NCI-H1694 (cell line): ENCODE results near the gene PDE3A.

Experiments used
- DNase-seq: peaks from one replicate; lab custom pipeline; 2025; lab: John Stamatoyannopoulos, UW

The PDE3A gene

DNA sequence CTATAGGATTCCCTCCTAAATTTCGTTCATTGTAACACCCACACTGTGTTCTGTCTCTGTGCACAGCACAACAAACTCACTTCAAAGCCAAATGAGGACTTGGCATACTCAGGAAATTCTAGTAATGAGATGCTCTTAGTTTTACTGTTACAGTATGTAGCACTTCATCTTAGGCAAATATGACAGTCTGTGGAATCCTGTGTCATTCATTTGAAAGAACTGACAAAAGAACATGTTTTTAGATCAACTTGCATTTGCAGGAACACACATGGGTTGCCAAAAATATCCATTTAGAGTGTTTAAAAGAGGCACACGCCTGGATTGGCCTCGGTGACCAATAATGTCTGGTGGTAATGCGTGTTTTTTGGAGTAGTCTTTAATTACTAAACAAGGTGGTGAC, 56.5 kb downstream of the PDE3A start:
- no peak for DNase-seq

DNA sequence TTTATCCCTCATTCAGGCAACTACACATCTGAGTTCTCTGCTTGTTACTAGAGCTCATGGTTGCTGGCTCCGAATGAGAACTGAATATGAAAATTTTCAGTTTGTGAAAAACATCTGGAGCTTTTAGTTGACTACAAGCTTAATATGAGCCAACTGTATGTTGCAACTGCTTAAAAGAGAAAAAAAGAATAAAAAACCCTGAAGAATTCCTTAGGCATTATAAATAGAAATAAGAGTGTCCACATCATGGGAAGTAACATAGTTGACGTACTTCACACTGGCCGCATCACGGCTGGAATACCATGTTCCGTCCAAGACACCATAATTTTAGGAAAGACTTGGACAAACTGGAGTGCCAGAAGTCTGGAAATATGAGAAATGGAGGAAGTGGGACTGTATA, 57.9 kb downstream of the PDE3A start:
- DNase-seq, result no peak

DNA sequence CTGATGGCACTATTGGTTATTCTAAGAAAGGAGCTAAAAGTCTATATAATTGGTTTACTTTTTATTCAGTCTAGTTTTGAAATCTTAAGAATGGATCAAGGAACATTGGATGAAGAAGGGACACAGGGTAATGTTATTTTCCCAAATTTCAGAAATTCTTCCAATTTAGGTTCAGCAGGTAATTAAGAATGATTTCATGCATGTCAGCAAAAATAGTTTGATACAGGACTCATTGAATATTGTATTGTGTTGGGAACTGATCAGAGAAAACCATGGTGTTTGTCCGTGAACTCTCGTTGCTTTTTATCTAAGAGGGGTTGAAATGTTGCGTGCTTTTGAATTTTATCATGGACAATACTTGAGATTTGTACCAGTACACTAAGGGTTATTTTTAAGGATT, 58.6 kb downstream of the PDE3A start:
- DNase-seq, result no peak

DNA sequence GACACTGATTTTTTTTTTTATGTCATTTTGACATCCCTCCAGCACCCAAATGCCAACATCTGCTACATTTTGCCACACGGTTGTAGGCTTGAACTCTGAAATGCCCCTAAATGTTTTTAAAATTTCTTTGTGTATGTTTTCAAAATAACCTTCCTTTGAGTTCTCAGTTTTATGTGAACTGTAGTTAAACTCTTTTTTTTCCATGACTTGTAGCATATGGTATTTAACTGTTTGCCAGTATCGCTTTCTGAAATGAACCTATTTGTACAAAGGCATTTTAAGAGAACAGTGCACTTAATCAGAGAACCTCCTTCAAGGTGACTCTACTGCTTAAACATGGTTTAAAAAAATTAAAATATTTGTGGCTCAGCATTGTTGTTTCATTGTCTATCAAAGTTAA, 61.5 kb downstream of the PDE3A start:
- DNase-seq, result no peak

DNA sequence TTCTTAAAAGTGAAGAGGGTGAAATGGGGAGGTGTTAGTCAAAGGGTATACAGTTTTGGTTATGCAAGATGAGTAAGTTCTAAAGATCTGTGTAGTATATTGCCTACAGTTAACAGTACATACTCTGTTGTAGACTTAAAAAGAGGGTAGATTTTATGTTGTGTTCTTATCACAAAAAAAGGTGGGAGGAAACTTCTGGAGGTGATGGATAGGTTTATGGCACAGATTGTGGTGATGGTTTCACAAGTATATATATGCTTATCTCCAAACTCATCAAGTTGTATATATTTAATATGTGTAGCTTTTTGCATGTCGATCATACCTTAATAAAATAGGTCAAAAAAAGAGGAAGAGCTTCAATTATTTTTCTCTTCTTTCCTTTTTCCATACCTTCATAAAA, 64.0 kb downstream of the PDE3A start:
- no peak for DNase-seq

DNA sequence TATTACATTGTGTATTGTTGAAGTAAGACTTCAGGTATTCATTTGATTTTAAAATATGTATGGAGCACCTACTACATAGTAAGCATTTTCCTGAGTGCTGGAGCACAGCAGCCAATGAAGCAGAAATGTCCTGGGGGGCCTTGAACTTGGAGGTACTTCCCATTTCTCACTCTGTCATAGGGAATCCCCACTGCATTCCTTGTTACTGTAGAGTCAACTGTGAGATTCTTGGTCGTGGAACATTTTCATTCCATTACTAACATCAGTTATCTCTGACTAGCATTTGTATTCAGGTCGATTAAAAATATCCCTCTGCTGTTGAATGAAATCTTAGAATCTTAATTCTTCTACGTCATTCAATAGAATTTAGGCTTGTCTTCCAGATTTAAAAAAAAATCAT, 66.7 kb downstream of the PDE3A start:
- DNase-seq, result no peak

DNA sequence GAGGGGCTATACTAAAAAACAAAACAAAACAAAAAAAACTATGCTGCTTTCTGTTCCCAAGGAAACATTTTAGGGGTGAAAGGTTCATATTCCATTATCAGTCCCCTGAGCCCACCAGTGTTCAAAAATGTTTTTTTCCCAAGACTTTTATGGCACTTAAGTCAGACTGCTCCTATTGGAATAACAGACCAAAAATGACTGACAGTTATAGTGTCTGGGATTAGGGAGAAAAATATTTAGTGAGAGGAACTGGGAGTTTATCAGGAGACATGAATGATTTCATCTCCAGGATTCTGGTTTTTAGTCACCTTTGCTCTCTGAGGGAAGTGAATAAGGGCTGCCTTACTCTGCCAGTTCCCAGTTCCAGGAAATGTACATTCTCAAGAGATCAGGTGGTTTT, 68.0 kb downstream of the PDE3A start:
- DNase-seq, result no peak

DNA sequence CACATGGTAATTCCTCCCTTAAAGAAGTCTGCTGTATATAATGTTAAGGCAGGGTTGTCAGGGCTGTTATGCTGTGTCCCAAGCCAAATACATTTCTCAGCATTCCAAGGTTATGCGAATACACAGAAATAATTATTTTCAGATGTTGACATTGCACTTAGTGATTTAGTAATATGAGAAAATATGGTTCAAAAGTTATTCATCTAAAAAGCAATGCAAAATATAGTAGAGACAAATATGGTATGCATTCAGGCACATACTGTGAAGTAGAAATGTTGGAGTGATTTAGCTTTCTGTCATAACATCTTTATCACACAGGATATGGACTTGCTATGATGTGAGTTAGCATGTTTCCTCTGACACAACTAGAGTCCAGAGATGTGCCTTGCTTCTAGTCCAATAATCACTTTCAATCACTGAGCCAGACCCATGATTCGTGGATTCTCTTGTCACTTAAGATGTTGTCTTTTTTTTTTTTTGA, 70.0 kb downstream of the PDE3A start:
- no peak for DNase-seq

DNA sequence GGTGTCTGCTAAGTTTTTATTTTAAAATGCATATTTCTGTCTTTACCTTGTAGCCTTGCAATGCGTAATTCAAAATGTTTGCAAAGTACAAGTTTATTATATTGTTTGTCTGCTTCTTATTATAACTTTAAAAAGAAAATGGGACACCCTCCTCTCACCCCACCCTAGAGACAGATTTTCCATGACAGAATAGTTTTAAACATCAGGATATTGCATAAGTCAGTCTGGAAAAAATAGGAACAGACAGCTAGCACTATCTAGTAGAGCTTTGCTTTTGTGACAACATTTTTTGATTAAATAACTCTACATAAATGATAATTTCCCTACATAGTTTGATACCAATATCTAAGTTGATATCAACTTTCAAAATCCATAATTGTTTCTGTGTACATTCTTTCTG, 71.3 kb downstream of the PDE3A start:
- DNase-seq, result no peak

DNA sequence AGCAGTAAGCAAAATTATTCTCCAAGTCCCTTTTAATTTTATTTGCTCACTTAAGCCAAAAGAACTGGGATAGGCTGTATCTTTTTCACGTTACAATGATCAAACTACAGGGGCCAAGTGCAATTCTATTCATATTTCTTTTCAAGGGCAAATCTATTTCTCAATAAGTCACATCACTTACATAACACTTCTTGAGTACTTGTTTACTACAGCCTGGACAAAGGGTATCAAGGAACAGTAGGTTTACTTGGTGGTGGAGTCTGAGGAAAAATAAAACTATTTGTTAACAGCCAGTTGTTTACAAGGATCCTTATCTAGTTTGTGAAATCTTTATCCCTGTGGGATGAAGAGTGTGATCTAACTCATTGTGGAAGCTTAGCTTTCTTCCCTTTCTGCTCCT, 72.1 kb downstream of the PDE3A start:
- DNase-seq, result no peak

DNA sequence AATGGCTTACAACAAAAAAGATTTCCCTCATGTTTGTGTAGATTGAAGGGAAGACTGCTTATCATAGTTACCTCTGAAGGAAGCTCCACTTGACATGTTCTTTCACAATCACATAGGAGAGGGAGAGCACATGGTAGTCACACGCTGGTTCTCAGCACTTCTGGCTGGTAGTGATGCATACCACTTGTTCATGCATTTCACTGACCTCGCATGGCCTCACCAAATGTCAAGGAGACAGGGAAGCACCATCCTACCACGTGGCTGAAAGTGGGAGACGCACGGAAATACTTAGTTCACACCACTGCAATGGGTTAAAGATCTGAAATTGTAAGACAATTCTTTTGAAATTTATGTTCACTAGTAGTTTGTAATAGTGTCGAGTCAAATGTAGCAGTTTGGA, 74.0 kb downstream of the PDE3A start:
- DNase-seq, result no peak

DNA sequence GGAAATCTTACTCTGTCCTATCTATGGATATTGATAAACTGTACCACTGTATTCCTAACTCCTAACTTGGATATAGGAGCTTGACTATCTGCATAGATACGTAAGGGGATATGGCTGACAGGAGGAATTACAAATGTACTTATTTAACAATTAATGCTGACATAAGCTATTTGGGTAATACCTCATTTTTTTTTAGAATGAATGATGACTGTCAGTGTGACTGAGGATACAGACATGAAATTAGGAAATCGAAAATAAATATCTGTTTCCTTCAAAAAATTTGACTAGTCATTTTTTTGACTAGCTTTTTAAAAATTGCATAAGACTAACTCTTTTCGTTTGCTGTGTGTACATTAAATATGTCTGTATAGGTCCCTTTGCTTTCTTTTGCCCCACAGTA, 74.9 kb downstream of the PDE3A start:
- DNase-seq, result no peak

DNA sequence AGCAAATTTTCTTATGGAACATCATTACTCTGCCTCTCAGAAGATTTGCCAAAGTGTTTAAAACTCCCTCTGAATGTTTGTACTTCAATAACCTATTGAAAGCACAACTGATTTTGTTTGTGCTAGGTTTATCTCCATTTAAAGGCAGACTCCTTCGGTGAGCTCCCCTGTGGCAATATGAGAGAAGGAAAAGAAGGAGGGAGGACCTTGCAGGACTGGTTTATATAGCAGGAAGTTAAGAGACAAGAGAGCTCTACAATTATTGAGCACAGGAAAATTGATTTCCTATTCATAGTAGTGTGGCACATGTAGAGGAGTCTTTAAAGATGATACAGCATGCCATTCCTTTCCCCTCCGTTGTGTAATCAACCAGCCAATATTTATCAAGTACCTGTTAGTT, 75.5 kb downstream of the PDE3A start:
- DNase-seq, result no peak

DNA sequence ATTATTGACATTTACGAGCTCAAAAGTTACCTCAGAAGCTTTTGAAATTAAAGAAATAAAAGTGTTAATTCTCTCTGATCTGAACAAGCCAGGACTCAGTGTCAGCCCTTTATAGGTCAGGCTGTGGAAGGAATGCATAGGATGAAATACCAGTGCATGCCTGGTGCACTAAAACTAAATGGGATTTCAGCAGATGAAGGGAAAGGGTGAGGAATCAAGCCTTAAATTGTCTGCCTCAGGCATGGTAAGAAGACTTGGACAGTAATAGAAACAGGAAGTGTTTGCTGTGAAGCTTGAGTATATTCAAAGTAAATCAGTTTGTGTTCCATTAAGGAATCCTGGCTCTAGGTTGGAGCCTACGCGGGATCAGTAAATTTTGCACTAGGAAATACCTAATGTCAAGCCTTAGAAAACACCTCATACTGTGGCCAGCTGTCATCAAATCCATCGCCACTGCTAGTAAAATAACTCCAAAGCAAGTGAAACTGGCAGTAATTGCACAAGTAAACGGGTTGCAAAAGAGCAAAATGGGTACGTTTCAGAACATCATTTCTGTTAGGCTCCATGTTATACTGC, 76.3 kb downstream of the PDE3A start:
- no peak for DNase-seq

DNA sequence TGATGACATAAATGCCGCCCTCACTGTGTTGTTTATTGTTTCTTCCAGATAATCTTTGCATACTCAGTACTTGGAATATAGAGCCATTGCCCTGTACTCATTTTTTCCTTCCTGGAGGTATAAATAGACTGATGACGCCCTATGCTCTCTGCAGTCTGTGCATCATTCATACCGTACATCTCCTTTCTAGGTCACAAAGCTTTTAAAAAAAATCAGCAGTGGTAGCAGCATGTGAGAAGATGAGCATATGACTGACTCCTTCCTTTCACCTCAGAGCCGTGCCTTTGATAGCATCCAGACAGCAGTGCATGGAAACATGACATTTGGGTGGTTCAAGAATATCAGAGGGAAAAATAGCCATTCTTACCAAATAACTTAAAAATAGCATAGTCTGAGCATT, 77.3 kb downstream of the PDE3A start:
- no peak for DNase-seq

DNA sequence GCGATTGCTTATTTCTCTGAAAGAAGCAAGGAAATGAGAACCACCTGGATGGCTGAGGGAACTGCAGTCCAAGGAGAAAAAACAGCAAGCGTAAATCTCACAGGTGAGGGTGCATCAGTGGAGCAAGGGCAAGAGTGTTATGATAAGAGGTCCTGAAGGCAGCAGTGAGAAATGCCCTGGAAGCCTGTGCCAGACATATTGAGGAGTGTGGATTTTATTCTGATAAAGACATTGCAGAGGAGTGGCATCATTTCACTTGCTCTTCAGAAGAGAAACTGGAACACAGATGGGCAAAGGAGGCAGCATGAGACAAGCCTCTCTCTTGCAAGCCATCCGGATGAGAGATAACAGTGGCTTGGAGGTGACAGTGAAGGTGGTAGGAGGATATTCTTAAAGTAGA, 78.5 kb downstream of the PDE3A start:
- no peak for DNase-seq

DNA sequence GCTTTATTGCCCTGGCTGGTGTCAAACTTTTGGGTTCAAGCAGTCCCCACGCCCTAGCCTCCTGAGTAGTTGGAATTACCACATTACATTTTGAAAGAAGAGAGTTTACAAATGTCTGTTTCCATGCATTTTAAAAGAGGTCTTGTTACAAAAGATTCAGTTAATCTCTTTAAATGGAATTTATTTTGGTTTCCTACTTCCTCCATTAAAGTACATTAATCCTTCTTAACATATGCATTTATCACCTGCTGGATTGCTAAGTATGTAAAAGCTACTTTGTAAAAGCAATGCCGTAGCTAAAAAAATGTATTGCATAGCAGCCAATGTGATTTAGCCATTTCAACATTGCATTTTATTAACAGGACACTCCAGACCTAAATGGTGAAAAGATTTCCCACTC, 80.4 kb downstream of the PDE3A start:
- DNase-seq, result no peak

DNA sequence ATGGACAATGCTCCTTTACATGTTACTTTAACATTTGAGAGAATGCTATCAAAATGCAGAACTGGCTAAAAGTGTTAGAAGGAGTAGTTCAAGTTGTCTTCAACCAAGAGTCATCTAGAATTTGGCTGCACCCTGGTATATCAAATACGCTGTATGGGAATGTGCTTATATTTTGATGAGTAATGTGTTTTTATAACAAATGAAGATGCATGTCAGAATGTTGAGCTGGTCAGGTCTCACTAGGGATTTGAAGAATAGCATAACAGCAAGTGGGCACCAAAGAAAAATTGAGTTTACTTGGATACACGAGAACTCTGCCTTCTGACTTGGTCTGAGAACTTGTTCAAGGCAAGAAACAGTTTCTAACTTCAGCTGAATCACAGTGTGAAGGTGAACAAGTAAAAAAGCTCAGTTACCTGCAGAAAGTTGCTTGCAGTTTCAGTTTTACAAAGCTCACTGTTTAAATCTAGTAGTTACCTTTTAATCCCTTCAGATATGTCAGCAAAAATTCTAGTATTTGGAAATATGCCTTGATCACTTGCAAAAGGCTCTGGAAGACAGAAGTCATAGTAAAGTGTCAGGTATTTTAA, 82.3 kb downstream of the PDE3A start:
- DNase-seq, result no peak

DNA sequence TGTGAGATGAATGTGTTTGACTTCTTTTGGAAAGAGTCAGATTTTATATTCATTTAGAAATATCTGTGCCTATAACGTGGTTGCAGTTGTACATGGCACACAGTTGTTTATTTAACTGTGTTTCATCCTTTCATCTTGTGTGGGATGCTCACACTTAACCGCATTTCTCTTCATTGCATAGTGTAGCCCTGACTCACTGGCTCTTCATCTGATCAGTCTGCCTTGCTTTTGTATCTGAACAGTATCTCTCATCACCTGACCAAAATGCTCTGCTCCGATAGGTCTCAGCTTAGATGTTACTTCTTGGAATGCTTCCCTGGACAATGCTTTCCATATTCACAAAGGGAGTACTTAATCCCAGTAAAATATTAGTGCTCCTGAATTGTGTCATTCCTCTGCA, 83.4 kb downstream of the PDE3A start:
- no peak for DNase-seq

DNA sequence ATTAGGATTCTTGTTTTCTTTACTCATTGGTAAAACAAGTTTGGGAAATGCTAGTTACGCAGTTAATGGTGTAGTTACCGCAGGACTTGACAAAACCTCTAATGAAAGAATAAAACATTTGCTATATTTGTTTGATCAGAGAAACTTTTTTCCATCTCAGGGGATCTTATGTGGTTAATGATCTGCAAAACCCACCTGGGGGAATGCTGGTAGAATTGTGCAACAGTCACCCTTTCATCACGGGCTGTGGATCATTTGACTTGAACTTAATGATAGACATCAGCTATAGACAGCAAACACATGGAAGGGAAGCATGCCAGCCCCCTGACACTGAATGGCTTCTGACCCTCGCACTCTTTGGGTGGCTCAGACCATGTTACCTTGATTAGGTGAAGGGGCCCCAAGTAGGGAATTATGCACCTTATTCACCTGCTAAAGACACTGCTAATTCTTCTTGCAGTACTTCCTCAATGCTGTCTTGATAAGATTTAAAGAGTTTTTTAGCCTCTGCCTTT, 84.2 kb downstream of the PDE3A start:
- no peak for DNase-seq

DNA sequence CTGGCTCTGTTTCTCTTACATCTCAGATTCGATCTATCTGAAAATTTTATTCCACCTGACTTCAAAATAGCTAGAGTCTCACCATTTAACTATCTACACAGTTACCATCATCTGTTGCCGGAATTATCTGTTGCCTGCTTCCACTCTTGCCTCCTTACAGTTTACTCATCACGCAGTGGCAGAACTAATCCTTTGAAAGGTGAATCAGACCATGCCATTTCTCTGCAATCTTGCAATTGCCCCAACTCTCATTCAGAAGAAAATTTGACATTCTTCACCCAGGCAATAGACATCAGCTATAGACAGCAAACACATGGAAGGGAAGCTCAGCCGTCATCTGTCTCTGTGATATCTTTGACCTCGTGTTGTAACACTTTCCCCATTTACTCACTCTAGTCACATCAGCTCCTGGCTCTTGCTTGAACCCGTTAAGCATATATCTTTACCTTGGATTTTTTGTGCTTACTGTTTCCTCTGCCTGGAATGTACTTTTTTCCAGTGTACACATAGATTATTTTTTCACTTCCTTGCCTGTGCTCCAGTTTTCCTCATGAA, 85.5 kb downstream of the PDE3A start:
- no peak for DNase-seq

DNA sequence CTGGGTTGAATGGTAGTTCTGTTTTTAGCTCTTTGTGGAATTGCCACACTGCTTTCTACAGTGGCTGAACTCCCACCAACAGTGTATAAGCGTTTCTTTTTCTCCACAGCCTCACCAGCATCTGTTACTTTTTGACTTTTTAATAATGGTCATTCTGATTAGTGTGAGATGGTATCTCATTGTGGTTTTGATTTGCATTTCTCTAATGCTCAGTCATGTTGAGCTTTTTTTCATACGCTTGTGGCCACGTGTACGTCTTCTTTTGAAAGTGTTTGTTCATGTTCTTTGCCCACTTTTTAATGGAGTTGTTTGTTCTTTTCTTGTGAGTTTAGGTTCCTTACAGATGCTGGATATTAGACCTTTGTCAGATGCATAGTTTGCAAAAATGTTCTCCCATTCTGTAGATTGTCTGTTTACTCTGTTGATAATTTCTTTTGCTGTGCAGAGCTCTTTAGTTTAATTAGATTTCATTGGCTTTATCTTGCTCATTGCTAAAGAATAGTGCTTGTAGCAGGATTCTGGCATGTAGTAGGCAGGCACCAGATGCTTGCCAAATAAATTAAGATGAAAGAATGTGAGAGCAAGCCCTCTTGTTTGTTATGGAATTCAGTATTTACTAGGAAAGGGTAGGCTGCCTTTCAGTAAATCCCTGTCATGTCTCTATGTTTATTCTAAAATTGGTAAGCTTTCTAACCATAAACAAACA, 86.8 kb downstream of the PDE3A start:
- no peak for DNase-seq

DNA sequence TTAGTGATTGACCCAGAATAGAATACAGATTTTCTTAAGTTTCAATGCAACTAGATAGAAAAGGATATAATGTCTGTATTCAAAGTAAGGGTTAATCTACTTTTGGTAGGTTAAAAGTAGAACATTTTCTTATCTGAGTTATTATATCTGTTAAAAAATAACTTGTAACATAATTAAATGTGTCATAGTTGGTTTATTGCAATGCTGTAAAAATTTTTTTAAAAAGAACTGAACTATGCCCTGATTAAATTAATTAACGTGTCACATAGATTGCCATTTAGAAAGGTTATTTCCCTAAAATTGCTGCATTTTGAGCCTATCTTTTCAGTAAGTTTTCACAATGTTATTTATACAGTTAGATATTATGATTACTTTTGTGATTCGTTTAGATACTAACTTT, 89.2 kb downstream of the PDE3A start:
- DNase-seq, result no peak
